Measurements from ENCODE around the gene GABRA4.

Gene GABRA4

GRCh38 chr4:46993075-46994006, at the start of gene GABRA4:
Gene GABRA4, minus strand, starts transcription at chr4:46993581. Its CDS starts 157 bp downstream, at chr4:46993424.
- no peak for FAIRE-seq

DNA sequence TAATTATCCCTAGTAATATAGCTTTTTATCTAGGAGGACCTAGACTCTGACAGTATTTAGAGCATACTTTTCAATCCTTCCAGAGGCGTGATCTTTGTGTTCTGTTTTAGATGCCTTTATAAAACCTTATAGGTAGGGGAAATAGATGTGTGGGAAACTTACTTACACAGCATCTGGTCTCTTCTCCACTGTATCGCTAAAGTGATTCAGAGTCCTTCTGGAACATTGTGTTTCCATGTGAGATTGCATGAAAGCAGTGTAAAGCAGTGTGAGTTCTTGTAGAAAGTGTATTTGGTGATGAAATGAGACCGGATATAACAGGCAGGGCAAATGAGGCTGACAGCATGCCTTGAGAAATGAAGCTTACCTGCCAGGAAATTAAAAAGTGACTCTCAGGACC, 47.4 kb upstream of the GABRA4 start:
- FAIRE-seq, result no peak

- FAIRE-seq, result no peak
These were observed 44.9 kb upstream of the GABRA4 start for GRCh38 chr4:47038263-47038662.

DNA sequence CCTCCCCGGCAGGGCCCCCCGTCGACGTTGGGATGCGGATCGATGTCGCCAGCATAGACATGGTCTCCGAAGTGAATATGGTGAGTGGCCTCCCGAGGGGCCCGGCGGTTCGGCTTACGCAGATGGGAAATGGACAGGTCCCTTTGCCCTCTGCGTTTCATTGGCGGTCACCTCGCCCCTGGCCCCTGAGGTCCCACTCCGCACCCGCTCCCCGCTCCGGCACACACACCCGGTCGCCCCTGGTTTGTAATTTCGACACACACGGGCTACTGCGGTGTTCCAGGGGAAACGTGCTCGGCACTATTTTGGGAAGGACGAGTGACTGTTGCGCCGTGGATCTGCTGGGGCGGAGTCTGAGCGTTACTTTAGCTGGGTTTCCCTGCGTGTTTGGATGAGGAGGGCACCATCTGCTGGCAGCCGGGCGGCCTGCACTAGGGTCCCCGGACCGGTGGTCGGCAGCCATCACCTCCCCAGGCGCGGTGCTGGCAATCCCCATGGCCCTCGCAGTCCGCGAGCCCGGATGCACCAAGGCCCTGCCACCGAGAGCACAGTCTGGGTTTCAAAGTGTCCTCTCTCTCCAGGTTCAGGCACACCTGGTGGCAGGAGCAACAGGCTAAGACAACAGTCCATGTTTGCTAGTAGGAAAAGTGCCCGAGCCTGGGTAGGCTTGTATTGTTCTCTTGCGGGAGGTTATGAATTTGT, 39.2 kb upstream of the GABRA4 start:
- FAIRE-seq, result no peak

DNA sequence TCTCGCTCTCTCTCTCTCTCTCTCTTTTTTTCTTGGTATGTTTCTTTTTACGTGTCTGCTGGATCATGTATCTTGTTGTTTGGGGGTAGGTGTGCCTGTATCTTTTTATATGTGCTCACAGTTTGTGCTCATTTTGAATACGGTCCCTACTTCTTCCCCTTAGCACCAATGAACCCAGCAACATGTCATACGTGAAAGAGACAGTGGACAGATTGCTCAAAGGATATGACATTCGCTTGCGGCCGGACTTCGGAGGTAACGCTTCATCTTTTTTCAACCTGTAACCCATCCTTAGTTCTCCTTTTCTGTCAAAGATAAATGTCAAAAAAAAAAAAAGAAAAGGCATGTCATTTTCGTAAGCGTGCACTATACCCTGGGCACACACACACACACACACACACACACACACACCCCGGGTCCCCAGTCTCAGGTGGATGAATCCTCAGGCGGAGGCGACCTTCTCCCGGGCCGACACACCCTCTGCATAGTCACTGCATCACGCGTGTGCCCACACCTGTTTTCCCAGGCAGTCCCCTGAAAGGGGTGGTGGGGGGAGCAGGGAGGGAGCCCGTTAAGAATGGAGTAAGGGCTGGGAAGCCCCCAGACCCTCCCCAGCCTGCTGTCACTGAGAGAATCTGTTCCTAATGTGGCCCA, 38.5 kb upstream of the GABRA4 start:
- FAIRE-seq, result no peak

- FAIRE-seq, result no peak
These were observed 37.8 kb upstream of the GABRA4 start, which contains the start of gene GABRB1 for GRCh38 chr4:47031011-47031678. Gene GABRB1, plus strand, starts transcription at chr4:47031567.

DNA sequence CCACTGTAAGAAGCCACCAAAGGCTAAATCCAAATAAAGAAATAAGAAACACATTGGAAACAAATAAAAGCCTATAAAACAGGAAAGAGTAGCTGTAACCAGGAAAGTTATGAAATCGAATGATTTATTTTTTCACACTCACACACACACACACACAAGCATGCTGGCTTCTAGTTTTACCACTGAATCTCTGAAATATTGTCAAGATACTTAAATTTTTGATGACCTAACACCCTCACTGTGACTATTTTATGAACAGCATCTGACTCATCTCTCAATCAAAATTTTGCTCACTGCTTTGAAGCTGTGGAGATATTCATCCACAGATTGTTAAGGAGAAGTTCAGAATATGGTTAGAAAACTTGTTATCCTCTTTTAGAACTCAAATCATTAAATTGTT, 24.1 kb upstream of the GABRA4 start:
- no peak for FAIRE-seq

GRCh38 chr4:47017081-47017480, 23.7 kb upstream of the GABRA4 start:
- FAIRE-seq, result no peak

- no peak for FAIRE-seq
These were observed 20.0 kb upstream of the GABRA4 start for GRCh38 chr4:47013373-47013772.

DNA sequence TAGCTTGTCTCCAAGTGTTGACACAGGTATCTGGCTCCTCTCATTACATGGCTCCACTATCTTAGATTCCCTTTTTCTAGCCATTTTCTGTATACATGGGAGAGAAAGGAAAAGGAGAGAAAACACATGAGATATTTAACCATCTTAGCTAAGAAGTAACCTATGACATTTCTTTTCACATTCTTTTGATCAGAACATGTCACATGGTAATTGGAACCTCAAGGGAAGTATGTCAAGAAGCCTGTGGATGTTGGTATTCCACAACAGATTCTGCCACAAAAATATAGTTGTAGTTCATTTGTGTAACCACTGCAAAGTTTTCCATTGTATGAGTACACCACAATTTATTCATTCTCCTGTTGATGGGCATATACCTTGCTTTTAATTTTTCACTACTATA, 19.3 kb upstream of the GABRA4 start:
- no peak for FAIRE-seq

- no peak for FAIRE-seq
These were observed 17.6 kb upstream of the GABRA4 start for GRCh38 chr4:47010912-47011446.

GRCh38 chr4:47010347-47010911, 17.0 kb upstream of the GABRA4 start:
- FAIRE-seq, result no peak

DNA sequence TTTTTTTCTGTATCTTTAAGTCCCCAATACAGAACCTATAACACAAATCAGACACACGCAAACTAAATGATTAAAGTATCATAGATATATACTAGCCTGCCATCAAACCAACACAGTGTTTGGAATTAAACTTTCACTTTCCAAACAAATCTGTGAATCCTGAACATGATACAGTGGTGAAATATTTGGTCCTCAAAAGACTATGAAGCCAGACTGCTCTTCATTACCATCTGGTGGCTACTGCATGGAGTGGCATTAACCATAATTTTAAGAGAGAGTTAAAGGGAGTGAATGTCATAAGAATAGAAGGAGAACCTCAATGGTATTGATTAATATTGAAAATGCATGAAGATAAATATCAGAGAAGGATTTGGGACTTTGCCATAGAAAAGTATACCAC, 9.2 kb upstream of the GABRA4 start:
- FAIRE-seq, result no peak

GRCh38 chr4:47000406-47000805, 7.0 kb upstream of the GABRA4 start:
- FAIRE-seq, result no peak

DNA sequence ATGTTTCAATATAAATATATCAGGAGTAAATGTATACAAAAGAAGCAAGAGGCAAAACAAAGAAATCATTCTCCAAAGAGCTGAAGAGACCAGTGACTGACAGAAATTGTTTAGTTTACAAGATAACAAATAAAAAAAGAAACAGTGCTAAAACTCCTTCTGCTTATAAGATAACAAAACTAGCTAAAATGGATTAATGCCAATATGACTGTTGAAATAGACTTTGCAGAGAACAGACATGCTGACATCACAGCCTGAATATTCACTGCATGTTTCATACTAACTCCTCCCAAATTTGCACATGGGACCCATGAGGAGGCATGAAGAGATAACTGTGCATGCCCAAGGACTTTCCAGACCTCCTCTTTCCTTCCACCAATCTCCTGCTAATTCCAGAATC, 6.2 kb upstream of the GABRA4 start:
- no peak for FAIRE-seq

DNA sequence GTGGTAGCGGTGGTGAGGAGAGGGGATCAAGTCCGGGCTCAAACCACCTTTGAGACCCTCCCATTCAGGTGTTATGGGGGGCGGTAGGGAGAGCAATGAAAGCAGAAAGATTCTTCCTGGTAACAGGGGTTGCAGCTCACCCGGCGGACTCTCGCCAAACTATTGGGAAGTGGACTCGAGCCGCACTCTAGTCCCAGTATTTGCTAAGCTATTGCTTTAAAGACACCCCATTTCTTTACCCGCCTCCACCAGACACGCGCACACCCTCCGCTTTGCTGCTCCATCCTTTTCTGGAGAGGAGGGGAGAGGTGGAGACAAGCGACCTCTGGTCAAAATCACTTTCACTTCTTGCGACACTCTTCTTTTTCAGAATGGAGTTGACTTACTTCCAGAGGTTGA, 625 bp upstream of the GABRA4 start:
- no peak for FAIRE-seq

- no peak for FAIRE-seq
These were observed 1.0 kb downstream of the GABRA4 start for GRCh38 chr4:46992338-46992737.

- FAIRE-seq, result no peak
These were observed 6.3 kb downstream of the GABRA4 start for GRCh38 chr4:46986922-46987638.

GRCh38 chr4:46984781-46985180, 8.6 kb downstream of the GABRA4 start:
- FAIRE-seq, result no peak

DNA sequence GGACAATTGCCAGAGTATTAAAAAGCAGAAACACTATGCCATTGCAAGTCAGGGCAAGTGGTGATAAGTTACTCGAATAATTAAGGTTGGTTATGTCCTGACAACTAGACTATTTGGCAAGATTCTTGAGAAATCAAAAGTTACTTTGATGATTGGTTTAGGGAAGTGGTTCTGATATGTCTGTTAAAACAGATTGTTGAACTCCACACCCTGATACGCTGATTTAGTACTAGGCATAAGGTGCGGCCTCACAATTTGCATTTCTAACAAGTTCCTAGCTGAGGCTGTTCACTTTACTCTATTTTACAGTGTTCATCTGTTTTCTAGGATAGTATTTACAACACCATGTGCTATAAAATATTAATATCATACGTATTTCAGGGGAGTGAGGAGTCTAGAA, 12.5 kb downstream of the GABRA4 start:
- FAIRE-seq, result no peak

DNA sequence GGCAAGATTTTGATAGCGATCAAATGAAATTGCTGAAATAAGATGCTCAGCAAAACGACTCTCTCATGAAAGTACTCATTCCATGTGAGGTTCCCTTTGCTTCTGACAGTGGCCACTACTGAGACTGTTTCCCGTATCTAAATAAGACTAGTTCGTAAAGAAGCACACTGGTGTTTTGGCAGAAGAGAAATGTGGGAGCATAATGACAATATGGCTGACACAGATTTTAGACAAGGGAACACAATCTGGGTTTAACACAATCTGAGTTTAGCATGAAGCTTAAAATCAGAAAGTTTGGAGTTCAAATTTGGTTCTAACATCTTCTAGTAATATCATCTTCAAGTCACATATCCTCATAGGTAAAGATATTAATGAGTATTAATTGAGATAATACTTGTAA, 13.7 kb downstream of the GABRA4 start:
- no peak for FAIRE-seq

DNA sequence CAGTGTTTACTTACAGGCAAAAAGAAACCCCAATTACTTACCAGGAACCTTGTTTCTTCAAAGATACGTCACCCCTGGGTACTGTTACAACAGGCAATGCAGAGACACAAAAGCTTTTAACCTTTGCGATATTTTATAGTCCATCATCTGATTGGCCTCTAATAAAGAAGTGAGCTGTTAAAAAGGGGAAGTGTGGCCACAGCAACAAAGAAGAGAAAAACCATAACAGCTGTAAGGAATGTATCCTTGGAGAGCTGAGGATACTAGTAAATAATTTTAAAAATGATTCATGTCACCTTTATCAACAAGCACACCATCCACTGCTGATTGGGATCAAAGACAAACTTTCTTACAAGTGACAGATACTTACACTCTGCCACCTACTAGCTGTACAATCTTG, 14.1 kb downstream of the GABRA4 start:
- FAIRE-seq, result no peak

Measured in A204.1 (cell line).